ENCODE data around the gene ARHGEF12.

The ARHGEF12 gene

DNA sequence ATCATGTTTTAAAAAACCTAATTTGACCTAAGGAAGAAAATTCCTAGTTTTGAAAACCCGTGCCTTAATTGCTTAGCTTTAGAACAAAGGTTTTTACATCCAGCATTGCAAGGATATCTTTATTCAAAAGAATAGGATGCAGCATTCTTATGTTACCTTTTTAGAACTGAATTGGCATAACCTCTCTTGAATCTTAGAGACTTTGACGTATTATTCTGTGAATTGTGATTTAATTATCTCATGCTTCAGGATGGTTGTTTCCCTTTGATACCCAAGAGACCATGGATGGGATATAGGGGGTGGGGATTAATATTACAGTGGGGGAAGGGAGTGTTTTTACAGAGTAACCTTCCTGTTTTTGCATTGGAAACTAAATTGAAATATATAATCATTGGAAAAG is 49.4 kb downstream of the ARHGEF12 start:
- no peak for DNase-seq (ENCODE audit: low read depth in 2 of 2)

GRCh38 chr11:120386318-120386717 is 50.1 kb downstream of the ARHGEF12 start:
- no peak for DNase-seq (ENCODE audit: low read depth in 2 of 2)

- DNase-seq (ENCODE audit: low read depth in 2 of 2), result no peak
Observed at GRCh38 chr11:120386774-120387371, 50.7 kb downstream of the ARHGEF12 start.

DNA sequence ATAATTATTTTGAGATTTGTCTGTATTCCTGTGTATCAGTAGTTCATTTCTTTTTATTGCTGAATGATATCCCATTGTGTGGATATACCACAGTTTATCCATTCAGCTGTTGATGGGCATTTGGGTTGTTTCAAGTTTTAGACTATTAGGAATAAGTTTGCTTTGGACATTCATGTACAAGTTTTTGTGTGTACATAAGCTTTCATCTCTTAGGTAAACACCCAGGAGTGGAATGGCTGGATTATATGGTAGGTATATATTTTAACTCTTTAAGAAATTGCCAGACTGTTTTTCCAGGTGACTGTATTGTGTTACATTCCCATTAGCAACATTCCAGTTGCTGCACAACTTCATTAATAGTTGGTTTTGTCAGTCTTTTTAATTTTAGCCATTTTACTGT is 52.0 kb downstream of the ARHGEF12 start:
- no peak for DNase-seq (ENCODE audit: low read depth in 2 of 2)

- no peak for DNase-seq (ENCODE audit: low read depth in 2 of 2)
Observed at GRCh38 chr11:120389693-120390584, 53.7 kb downstream of the ARHGEF12 start.

- no peak for DNase-seq (ENCODE audit: low read depth in 2 of 2)
Observed at GRCh38 chr11:120390585-120390922, 54.3 kb downstream of the ARHGEF12 start.

DNA sequence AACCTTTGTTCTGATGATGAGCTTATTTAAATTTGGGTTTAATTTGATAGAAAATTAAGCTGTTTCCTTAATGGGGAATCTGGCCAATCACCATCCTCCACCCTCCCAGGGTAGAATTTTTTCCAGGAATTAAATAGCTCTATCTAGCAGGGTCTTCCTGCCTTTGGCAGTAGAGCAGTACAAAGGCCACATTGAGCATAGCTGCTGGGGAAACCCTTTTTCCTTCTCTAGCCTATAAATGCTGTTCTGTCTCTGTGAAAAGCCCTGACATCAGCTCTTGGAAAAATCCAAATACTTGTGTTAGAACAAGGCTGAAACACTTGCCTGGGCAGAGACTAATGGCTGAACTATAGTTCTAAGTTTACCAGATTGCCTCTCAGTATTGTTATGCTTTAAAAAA is 55.1 kb downstream of the ARHGEF12 start:
- no peak for DNase-seq (ENCODE audit: low read depth in 2 of 2)

GRCh38 chr11:120391854-120392253 is 55.6 kb downstream of the ARHGEF12 start:
- no peak for DNase-seq (ENCODE audit: low read depth in 2 of 2)

DNA sequence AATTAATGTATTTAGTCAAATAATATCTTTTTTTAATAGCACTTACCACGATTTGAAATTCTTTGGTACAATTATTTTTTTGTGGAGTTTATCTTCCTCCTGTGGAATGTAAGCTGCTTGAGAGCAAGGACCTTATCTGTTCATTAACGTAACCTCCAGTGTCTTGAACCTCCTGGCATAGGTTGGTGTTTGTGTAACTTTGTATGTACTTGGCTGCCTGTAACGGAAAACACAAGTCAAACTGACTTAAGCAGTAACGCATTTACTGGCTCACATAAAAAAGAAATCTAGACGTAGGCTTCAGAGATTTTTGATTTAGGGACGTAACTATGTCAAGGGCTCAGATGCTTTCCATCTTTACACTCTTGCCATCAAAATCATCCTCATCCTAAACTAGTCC is 56.1 kb downstream of the ARHGEF12 start:
- DNase-seq (ENCODE audit: low read depth in 2 of 2), result no peak

DNA sequence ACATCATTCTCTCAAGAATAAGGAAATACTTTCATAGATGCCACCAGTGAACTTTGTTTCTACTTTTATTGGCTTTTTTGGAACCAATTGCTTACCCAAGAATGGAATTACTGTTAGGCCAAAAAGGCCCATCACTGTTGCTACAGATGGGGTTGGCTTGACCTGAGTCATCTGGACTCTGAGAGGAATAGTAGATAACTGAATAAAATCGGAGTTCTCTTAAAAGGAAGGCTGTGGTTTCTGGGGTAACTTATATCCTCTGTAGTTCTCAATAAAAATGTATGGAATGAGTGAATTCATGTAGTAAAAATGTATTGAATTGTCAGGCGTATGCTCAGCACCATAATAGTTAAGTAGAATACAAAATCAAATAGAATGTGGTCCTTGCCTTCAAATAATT is 56.6 kb downstream of the ARHGEF12 start:
- no peak for DNase-seq (ENCODE audit: low read depth in 2 of 2)

DNA sequence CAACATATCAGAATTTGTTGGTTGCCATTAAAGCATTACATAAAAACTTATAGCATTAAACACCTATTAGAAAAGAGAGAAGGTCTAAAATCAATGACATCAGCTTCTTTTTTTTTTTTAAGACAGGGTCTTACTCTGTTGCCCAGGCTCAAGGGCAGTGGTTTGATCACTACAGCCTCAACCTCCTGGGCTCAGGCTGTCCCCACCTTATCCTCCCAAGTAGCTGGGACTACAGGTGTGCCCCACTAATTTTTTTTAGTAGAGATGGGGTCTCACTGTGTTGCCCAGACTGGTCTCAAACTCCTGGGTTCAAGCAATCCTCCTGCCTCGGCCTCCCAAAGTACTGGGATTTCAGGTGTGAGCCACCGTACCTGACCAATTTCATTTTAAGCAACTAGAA is 57.9 kb downstream of the ARHGEF12 start:
- no peak for DNase-seq (ENCODE audit: low read depth in 2 of 2)

GRCh38 chr11:120395778-120396177 is 59.6 kb downstream of the ARHGEF12 start:
- no peak for DNase-seq (ENCODE audit: low read depth in 2 of 2)

DNA sequence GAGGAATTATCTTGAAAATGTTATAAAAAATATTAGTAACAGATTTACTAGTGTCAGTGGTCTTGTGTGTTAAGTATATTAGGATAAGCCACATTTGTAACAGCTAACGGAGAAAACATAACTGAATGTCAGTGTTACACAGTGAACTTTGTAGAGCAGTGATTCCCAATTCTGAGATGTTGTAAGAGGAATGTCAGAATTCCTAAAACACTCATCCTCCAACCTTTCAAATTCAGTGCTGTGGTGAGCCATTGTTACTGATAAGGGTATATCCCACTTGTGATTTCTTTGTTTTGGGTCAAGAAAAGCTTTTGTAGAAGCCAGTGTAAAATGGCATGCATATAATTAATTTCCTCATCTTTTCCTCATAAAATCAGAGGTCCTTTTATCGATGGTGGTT is 61.9 kb downstream of the ARHGEF12 start:
- DNase-seq (ENCODE audit: low read depth in 2 of 2), result no peak

DNA sequence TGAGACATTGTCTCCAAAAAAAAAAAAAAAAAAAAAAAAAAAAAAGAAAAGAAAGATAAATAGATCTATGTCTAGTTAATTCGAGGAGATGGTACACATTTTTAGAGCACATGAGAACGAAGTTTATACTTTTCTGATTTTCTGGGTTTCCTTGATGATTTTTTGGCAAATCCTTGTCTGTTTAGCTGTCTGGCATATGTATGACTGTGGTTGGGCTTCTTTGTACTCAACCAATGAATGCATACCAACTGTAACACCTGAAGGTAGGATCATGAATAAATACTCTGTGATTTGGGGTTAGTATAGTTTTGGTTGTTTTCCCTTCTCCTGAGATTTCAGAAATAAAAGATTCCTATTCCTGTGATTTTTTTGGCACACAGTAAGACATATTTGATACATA is 63.1 kb downstream of the ARHGEF12 start:
- DNase-seq (ENCODE audit: low read depth in 2 of 2), result no peak

DNA sequence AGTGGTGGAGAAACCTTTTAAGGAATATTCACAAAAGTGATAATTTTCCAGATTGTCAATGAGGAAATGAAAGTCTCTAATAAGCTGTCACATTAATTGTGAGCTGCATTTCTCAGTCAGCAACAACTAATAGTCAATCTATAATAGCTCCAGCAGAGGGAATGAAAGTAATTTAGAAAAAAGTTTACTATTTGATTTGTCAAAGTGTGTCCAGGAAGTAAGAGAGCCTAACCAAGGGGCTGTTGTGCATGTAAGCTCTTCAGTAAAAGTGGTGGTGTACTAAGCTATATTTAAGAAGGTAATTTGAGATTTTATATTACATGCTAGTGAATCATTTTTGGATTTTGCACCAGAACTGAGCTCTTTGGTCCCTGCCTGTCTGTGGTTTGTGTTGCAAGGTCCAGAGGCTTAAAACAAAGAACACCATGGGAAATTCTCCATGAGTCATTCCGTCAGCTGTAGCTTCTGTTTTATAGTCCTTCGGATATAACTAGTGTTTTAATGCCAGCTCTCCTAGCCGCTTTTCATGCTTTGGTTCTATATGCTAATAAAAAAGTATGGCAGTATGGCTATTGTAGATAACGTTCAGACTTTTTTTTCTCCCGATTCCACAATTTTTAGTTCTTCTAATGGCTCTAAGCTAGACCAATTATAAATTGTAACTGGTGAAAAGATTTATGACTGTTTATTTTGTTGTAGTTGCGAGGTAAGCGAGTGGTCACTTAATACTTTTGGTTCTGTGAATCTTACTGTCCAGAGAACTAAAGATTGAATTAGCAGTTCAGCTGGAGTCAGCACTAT is 64.6 kb downstream of the ARHGEF12 start:
- DNase-seq (ENCODE audit: low read depth in 2 of 2), result no peak

GRCh38 chr11:120401506-120401905 is 65.3 kb downstream of the ARHGEF12 start:
- no peak for DNase-seq (ENCODE audit: low read depth in 2 of 2)

GRCh38 chr11:120403966-120404365 is 67.8 kb downstream of the ARHGEF12 start:
- DNase-seq (ENCODE audit: low read depth in 2 of 2), result no peak

DNA sequence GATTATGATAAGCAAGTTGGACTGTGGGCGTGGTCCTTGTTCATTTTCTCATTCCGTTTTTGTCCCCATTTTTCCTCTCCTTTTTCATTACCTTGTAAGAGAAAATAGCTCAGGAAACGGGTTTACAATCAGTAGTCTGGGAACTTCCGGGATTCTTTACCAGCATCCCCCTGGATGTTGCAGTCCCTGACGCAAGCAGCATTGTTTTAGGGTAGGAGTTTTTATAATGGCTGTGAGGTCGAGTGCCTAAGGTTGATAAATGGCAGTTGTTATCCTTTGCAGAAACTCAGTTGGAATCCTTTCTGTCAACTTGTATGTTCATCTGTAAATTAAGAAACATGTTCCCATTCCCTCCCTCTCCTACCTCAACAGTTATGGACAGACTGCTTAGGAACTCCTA is 68.3 kb downstream of the ARHGEF12 start:
- DNase-seq (ENCODE audit: low read depth in 2 of 2), result no peak

DNA sequence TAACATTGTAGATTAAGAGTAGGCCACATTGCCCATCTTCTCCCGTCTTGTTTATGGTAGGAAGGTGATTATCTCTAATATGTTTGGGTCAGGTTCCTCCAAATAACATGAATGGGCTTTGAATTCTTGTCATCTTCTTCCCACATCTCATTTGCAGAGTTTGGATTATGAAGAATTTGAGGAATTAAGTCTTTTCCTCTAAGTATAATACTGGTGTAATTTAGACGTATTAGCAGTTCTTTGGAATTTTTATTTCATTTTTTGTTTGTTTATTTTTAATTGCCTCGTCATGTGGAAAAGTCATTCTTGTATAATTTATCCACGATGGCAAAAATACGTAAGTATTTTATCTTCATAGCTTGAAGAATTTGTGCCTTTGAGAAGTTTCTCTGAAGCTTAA is 73.4 kb downstream of the ARHGEF12 start:
- DNase-seq (ENCODE audit: low read depth in 2 of 2), result no peak

GRCh38 chr11:120410622-120411380 is 74.6 kb downstream of the ARHGEF12 start:
- DNase-seq (ENCODE audit: low read depth in 2 of 2), result no peak

DNA sequence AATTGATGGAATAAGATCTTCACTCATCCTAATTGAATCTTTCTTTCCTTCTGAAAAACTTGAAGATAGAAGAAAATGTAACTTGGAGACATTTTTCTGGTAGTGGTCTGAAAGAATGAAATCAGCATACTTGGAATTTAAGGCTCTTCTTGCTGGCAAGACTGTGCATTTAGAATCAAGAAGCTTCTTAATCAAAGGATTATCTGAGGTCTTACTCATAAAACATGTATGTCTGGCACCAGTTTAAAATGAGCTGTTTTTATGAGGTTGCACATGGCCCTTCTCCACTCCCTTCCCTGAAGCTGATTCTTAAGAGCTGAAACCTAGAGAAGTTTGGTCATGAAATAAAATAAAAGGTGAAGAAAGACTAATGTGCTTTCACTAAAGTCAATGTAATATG is 77.3 kb downstream of the ARHGEF12 start:
- DNase-seq (ENCODE audit: low read depth in 2 of 2), result no peak

DNA sequence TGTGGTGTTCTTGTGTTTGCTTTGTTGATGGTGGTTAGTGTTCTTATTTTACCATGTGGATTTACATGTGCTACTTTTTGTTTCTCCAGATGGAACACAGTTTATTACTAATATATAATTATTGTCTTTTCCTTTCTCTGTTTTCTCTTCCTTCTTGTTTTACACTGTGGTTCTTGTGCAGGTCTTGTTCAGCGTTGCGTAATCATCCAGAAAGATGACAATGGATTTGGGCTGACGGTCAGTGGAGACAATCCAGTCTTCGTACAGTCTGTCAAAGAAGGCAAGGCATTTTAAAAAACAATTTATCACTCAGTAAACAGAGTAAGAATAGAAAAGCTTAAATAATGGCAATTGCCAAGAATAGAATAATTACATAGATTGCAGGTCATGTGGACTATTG is 84.4 kb downstream of the ARHGEF12 start:
- no peak for DNase-seq (ENCODE audit: low read depth in 2 of 2)
